Measurements from ENCODE around the gene HHLA2. TPM values are rescaled to one million over a fixed set of nuclear protein-coding genes. Genes with fewer than 3 reads are reported as not detected.

HHLA2 gene
- total RNA-seq, 2 experiments from 2014 or later = 1.1 to 1.3 TPM

GRCh38 chr3:108319428-108320082 lies 23.2 kb downstream of the HHLA2 start:
- Mint-ChIP-seq H3K9me3 (no peaks in the 10 kb centered on the region), H3K4me1 (peaks cover 18% of the 10 kb centered on the region), H3K27ac (no peak overlapping the region), H3K4me3 (no peak overlapping the region), H3K27me3 (no peaks in the 10 kb centered on the region), H3K36me3 (no peaks in the 10 kb centered on the region)
- DNase-seq = no peak

DNA sequence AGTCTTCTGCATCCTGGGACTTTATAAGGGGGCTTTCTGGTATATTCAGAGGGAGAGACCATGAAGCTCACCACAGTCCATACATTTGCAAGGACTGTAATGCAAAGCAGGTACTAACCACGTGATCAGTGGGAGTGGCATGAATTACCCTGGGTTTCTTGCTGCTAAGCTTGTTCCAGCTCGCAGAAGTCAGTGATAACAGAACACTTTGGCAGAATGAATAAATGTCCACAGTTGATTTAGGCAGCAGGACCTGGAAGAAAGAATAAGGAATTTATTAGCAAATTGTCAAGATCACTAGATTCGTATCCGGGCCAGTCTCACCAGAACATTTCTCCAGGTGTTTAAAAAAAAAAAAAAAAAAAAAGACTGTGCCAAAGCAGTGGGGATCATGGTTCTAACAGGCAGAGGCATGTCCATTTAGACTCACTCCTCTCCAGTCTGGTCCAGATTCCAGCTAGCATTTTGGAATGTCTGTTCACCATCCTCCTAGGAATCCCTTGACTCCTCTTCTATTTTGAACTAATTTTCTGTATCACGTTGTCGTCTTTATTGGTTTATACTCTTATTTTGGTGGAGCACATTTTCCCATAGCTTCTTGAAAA lies 24.5 kb downstream of the HHLA2 start:
- Mint-ChIP-seq H3K4me3 (no peak overlapping the region), H3K36me3 (peaks cover 1% of the 10 kb centered on the region), H3K9me3 (no peaks in the 10 kb centered on the region), H3K4me1 (peaks cover 20% of the 10 kb centered on the region), H3K27ac (no peak overlapping the region), H3K27me3 (no peaks in the 10 kb centered on the region)
- no peak for DNase-seq

DNA sequence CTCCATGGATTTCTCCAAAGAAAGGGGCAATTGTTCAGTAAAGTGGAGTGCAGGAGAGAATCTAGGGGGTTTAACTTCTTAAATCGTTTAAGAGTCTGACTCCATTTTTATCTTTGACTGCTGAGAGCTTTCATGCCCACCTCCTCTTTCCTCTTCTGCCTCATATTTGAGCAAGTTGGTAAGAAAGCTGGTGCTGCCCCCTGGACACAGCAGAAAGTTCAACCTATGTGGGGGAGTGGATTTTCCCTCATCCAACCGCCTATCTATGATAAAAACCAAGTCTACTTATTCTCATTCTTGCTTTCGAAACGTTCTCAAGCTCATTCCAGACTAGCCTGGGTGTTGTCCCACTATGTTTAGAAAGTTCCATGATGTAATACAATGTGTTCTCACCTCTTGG lies 26.0 kb downstream of the HHLA2 start:
- H3K27ac Mint-ChIP-seq = no peak overlapping the region
- H3K36me3 Mint-ChIP-seq = peaks cover 13% of the 10 kb centered on the region
- H3K4me1 Mint-ChIP-seq = peaks cover 21% of the 10 kb centered on the region
- no peak for DNase-seq
- no peak overlapping the region for H3K4me3 Mint-ChIP-seq
- H3K27me3 Mint-ChIP-seq = peaks cover 2% of the 10 kb centered on the region
- H3K9me3 Mint-ChIP-seq = peaks cover 7% of the 10 kb centered on the region

DNA sequence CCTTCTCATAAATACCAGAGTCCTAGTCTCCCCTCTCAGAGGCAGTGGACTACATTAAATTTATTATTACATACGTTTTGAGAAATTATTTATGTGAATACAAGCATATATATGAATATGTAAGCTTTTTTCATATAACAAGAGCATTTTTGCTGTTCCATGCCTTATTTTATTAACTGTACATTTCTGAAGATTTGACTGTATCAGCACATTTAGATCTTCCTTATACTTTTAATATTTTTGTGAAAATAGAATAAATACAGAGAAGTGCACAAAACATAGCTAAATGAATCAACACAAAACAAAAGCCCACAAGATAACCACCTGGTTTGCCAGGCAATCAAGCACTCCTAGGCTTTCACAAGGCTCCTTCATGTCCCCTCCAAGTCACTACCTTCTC lies 27.8 kb downstream of the HHLA2 start:
- DNase-seq = no peak
- peaks cover 3% of the 10 kb centered on the region for H3K27me3 Mint-ChIP-seq
- peaks cover 17% of the 10 kb centered on the region for H3K36me3 Mint-ChIP-seq
- H3K9me3 Mint-ChIP-seq = peaks cover 9% of the 10 kb centered on the region
- H3K27ac Mint-ChIP-seq = no peak overlapping the region
- no peak overlapping the region for H3K4me3 Mint-ChIP-seq
- peaks cover 28% of the 10 kb centered on the region for H3K4me1 Mint-ChIP-seq

DNA sequence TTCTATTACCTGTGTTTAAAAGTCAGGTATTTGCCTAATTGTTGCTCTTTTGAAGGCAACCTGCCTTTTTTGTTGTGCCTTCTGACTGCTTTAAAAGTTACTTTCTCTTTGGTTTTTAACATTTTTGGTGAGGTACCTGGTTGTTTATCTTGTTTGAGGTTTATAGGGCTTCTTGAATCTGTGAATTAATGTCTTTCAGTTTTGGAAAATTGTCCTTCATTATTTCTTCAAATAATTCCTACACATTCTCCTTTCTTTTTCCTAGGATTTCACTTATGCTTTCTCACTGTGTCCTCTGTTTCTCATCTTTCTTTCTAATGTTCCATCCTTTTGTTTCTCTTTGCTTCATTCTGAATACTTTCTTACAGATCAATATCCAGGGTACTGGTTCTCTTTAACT lies 30.8 kb downstream of the HHLA2 start:
- Mint-ChIP-seq H3K27me3 (peaks cover 3% of the 10 kb centered on the region), H3K27ac (no peak overlapping the region), H3K9me3 (peaks cover 9% of the 10 kb centered on the region), H3K4me1 (peaks cover 36% of the 10 kb centered on the region), H3K4me3 (no peak overlapping the region), H3K36me3 (peaks cover 19% of the 10 kb centered on the region)
- no peak for DNase-seq

DNA sequence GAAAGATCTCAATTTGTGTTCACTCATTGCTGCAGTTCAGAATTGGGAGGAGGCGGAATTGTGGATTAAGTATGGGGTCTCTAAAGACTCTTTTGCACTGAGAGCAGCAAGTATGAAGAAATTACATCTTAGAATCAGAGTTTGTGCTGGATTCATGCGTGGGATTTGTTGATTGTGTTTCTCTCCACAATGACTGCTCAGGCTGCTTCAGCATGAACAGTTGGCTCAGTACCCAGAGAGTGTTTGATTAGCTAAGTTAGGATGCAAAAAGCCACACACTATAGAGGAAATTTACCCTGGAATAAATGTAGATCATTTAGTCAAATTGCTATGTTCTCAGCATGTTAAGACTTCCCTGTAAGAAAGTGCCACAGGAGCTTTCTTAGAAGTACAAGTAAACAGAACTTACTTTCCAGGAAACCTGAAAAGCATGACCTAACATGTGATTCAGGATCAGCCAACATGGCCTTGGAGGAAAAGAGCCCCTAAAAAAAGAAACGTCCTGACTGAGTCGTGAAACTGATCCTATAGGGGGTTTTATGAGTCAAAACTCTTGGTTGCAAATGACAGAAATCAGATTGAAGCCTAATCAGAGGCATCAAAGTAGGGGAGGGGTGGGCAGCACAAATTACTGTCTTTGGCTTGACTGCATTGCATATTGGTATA lies 32.6 kb downstream of the HHLA2 start:
- DNase-seq = no peak
- peak overlapping the region; percentile 72 for H3K27ac Mint-ChIP-seq
- no peak overlapping the region for H3K4me3 Mint-ChIP-seq

DNA sequence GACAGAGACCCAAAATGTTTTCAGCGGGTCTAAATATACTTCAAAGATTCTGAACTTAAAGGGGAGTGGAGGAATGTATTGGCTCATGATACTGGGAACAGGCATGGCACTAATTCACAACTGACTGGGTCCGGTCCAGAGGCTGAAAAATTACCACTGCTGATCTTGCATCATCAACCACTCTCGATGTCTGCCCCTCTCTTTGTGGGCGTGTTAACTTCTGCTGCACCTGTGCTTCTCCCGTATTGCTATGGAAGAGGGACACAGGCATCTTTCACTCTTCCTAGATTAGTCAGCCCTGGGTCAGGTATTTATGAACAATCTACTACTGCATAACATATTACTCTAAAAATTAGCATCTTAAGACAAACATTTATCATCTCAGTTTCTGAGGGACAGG lies 33.2 kb downstream of the HHLA2 start:
- Mint-ChIP-seq H3K4me1 (peaks cover 28% of the 10 kb centered on the region), H3K9me3 (peaks cover 9% of the 10 kb centered on the region), H3K27ac (peak overlapping the region; percentile 72), H3K27me3 (peaks cover 3% of the 10 kb centered on the region), H3K4me3 (no peak overlapping the region), H3K36me3 (peaks cover 19% of the 10 kb centered on the region)
- no peak for DNase-seq

More for the DNA sequence above, 32.6 kb downstream of the HHLA2 start:
- Mint-ChIP-seq H3K27me3 (peaks cover 3% of the 10 kb centered on the region), H3K4me1 (peaks cover 28% of the 10 kb centered on the region), H3K9me3 (peaks cover 9% of the 10 kb centered on the region), H3K36me3 (peaks cover 19% of the 10 kb centered on the region)

DNA sequence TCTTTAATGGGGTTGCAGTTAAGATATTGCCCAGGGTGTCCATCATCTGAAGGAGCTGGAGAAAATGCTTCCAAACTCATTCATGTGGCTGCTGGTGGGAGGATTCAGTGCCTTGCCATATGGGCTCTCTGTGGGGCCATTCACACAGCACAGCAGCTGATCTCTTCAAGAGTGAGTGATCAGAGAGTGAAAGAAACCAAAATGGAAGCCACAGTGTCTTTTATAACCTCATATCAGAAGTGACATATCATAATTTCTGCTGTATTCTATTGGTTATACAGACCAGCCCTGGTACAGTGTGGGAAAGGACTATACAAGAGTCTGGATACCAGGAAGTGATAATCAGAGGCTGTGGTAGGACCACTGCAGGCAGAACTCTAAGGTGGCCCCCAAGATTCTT lies 33.6 kb downstream of the HHLA2 start:
- peak overlapping the region; percentile 60 for H3K27ac Mint-ChIP-seq
- H3K4me3 Mint-ChIP-seq = no peak overlapping the region
- peaks cover 9% of the 10 kb centered on the region for H3K9me3 Mint-ChIP-seq
- H3K4me1 Mint-ChIP-seq = peaks cover 28% of the 10 kb centered on the region
- H3K36me3 Mint-ChIP-seq = peaks cover 19% of the 10 kb centered on the region
- no peak for DNase-seq
- H3K27me3 Mint-ChIP-seq = peaks cover 3% of the 10 kb centered on the region

GRCh38 chr3:108331792-108332191 lies 35.4 kb downstream of the HHLA2 start:
- no peak for DNase-seq
- Mint-ChIP-seq H3K27me3 (peaks cover 3% of the 10 kb centered on the region), H3K36me3 (peaks cover 12% of the 10 kb centered on the region), H3K27ac (no peak overlapping the region), H3K4me1 (peaks cover 26% of the 10 kb centered on the region), H3K9me3 (peaks cover 5% of the 10 kb centered on the region), H3K4me3 (no peak overlapping the region)

- no peak for DNase-seq
- H3K9me3 Mint-ChIP-seq = no peaks in the 10 kb centered on the region
- H3K27ac Mint-ChIP-seq = no peak overlapping the region
- H3K4me3 Mint-ChIP-seq = no peak overlapping the region
- peaks cover 2% of the 10 kb centered on the region for H3K36me3 Mint-ChIP-seq
- H3K27me3 Mint-ChIP-seq = no peaks in the 10 kb centered on the region
- H3K4me1 Mint-ChIP-seq = peaks cover 14% of the 10 kb centered on the region
These were observed 37.6 kb downstream of the HHLA2 start for GRCh38 chr3:108333961-108334360.

DNA sequence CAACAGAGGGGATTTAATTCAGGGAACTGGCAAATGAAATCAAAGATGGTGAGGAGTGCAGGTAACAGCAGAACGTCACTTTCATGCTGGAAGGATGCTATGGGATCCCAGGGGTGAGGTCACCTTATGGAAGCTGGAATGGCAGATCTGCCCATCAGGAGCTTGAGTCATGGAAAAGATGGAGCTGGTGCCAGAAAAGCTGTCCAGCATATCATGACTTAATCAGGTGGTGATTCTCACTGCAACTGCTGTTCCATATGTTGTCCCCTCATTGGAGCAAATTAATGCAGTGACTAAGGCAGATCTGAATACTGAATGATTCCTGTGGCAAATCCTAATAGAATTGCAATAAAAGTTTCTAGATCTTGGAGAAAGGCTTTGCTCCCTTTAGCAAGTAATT lies 38.4 kb downstream of the HHLA2 start:
- Mint-ChIP-seq H3K27me3 (no peaks in the 10 kb centered on the region), H3K4me1 (peaks cover 7% of the 10 kb centered on the region), H3K4me3 (no peak overlapping the region), H3K27ac (no peak overlapping the region), H3K36me3 (peaks cover 2% of the 10 kb centered on the region), H3K9me3 (no peaks in the 10 kb centered on the region)
- no peak for DNase-seq

DNA sequence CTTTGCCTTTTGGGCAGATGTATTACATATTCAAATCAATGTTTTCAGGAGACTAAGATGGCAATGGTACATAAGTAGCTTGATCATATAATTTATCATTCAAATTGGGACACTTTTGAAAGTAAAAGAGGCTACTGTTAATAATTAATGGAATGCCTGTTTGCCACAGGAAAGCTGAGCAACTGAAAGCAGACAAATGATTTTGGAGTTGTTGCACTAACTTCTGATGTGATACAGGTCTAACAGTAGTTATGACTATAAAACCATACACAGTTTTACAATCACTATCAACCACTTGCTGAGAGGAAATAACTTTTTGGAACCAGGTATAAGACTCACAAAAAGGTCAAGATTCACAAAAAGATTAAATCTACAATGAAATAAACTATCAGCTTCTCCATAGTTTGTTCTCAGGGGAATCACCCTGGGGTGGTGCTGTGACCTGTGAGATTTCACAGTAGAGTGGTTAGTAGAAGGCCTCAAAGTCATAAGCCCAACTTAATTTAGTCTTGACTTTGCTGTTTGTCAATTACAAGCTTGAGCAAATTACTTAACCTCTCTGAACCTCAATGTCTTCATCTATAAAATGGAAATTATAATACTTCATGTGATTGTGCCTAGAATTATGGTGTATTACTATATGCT lies 42.7 kb downstream of the HHLA2 start:
- Mint-ChIP-seq H3K27ac (no peak overlapping the region), H3K36me3 (no peaks in the 10 kb centered on the region), H3K27me3 (no peaks in the 10 kb centered on the region), H3K9me3 (no peaks in the 10 kb centered on the region), H3K4me1 (peaks cover 12% of the 10 kb centered on the region), H3K4me3 (no peak overlapping the region)
- DNase-seq = no peak

GRCh38 chr3:108341911-108342310 lies 45.6 kb downstream of the HHLA2 start:
- Mint-ChIP-seq H3K4me3 (no peak overlapping the region), H3K9me3 (no peaks in the 10 kb centered on the region), H3K27me3 (no peaks in the 10 kb centered on the region), H3K27ac (no peak overlapping the region), H3K36me3 (no peaks in the 10 kb centered on the region), H3K4me1 (peaks cover 15% of the 10 kb centered on the region)
- DNase-seq = no peak

DNA sequence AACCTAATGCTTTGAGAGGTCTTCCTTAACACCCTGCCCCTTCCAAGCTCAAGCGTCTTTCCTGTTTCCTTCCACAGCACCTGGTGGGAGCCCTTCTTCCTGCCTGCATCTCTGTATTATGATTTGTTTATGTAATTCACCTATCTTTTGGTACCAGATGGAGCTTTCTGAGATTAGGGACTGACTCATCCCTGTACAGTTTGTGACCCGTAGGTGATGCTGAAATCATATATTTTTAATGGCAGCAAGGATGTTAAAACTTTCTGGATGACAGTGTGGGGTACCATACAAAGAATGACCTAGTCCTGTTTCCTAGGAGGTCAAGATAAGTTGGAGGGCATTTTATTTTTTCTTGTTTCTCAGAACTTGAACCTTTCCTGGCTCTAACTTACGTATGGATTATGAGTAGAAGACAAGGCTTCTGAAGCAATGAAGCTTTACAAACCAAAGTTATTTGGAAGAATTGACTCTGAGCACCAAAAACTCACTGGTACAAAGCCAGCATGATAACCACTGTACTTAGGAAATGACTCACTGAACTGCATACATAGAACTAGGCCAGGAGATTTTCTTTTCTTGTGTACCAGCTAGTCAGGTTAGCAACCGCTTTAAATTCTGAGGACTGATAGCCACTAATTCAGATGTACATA lies 46.6 kb downstream of the HHLA2 start:
- Mint-ChIP-seq H3K27me3 (no peaks in the 10 kb centered on the region), H3K4me3 (no peak overlapping the region), H3K27ac (peak overlapping the region; percentile 68), H3K36me3 (no peaks in the 10 kb centered on the region), H3K4me1 (peaks cover 15% of the 10 kb centered on the region), H3K9me3 (no peaks in the 10 kb centered on the region)
- no peak for DNase-seq

DNA sequence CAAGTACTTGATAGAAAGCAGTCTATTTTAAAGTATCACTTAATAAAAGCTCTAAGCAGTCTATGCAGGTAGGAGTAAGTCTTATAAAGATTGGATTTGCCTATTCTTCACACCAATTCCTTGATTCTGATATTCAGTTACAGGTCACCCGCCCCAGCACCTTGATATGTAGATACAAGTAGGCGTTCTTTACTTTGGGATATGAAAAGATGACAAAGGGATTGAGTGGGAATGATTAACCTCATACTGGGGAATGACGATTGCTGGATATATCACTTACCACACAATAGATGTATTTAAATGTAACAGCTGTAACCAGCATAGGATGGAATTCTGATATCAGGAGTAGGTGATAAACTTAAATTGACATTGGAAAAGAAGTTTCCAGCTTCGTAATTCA lies 47.1 kb downstream of the HHLA2 start:
- no peak overlapping the region for H3K4me3 Mint-ChIP-seq
- no peaks in the 10 kb centered on the region for H3K27me3 Mint-ChIP-seq
- H3K4me1 Mint-ChIP-seq = peaks cover 15% of the 10 kb centered on the region
- H3K27ac Mint-ChIP-seq = no peak overlapping the region
- H3K36me3 Mint-ChIP-seq = no peaks in the 10 kb centered on the region
- no peaks in the 10 kb centered on the region for H3K9me3 Mint-ChIP-seq
- no peak for DNase-seq
